Esophagus squamous epithelium (tissue), 4 donors: ENCODE results near the gene KRT72.

Experiments
- CTCF ChIP-seq, 6 experiments: fragments of 450-650 bp in 4 of 6; fragments of 200-600 bp in 2 of 6; sonication (generic) in 2 of 6; IDR thresholded peaks; one replicate each; pipeline ENCODE4 v1.5.1; 2016 to 2019; ENCODE audit warnings: antibody characterized with exemption in 6 of 6, mild to moderate bottlenecking in 4 of 6, moderate library complexity in 4 of 6
- POLR2A ChIP-seq, 4 donors: fragments of 450-650 bp; IDR thresholded peaks; one replicate each; pipeline ENCODE4 v1.6.1; 2017; ENCODE audit warnings: antibody characterized with exemption in 4 of 4, mild to moderate bottlenecking in 4 of 4, moderate library complexity in 3 of 4

- TF ChIP-seq CTCF (IDR thresholded peaks at IDR 0.05) (no peak), POLR2A (IDR thresholded peaks at IDR 0.05) (no peak)
Observed at GRCh38 chr12:52607314-52607713, 6.1 kb upstream of the KRT72 start.
